HG03354 (cell line): ENCODE results near the gene MBLAC1.
A peak's percentile ranks its signal among the peaks of the same experiment; 100 is the strongest.

Experiments used
- ATAC-seq: cut with Tn5 transposase; IDR thresholded peaks from one replicate; pipeline ENCODE4 v1.9.1; 2021; ENCODE audit warnings: mild to moderate bottlenecking; ENCODE audit not compliant: unreplicated experiment, poor library complexity, severe bottlenecking

The MBLAC1 gene

GRCh38 chr7:100148559-100149328 is 22.0 kb downstream of the MBLAC1 start, which contains the start of gene LAMTOR4:
TSS of gene LAMTOR4 (plus strand) at chr7:100148918. CDS start at chr7:100148973, 55 bp downstream.
- peak; percentile 98 for ATAC-seq

GRCh38 chr7:100152404-100152803 is 25.6 kb downstream of the MBLAC1 start:
- ATAC-seq: no peak

GRCh38 chr7:100152937-100153666 is 26.3 kb downstream of the MBLAC1 start:
- no peak for ATAC-seq

DNA sequence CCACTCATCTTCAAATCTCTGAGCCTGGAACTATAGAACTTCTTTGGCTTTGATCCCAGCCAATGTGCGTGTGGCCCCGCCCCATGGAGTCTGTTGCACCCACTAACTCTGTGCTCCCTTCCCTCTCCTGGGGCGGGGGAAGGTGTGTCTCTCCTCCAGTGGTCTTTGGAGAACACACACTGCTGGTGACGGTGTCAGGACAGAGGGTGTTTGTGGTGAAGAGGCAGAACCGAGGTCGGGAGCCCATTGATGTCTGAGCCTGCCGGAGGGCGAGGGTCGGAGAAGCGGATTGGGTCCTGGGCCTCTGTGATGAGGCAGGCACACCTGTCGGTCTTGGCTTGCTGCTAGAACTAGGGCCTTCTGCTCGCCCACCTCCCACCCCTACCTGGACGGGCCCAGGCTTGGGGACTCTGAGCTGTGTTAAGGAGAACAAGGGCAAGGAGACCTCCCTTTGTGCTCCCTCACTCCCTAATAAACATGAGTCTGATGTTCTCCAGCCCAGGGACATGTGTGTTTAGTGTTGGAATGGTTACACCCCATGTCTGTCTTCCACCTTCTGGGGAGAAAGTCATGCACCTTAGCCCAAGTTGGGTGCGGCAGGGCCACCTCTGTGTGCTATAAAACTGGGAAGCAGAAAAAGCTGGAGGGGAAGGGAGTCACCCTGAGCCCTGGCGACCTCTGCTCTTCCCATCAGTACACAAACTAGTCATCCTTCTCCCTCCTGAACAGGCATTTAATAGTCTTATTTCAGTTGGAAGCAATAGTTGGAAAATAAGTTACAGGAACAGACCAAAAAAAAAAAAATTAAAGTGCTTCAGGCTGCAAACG is 27.2 kb downstream of the MBLAC1 start:
- no peak for ATAC-seq

DNA sequence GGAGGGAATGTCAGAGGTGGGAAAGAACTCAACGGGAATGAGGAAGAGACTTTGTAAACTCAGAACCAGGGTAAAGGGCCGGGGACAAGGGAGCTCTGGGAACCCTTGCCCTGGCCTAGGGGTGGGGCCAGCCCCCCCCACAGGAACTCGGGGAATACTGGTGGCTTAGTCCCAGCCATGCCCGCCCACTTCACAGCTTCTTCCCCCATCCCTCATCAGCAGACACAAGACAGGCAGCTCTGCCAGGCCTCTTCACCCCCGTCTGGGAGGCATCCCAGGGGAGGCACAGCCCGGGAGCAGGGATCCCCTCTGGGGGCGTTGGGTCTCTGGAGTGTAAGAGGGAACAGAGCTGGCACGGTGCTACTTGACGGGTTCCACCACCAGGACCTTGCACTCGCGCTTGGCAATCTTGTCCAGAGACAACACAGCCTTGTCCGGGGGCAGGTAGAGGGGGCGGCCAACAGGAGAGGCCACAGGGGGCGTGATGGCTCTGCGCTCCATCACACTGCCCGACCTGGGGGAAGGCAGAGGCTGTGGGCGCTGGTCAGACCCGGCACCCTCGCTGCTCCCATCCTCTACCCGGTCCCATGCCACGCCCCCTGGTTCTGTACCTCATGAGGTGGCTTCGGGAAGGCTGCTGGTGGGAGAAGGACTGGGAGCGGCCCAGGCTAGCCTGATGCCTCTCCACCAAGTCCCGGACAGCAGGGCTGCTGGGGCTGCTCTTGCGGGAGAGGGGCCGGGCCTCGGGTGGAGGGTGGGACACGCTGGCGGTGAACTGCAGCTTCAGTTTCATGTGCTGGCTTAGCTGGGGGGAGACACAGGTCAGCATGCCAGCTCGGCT is 28.1 kb downstream of the MBLAC1 start:
- ATAC-seq: no peak

GRCh38 chr7:100155553-100156317 is 29.0 kb downstream of the MBLAC1 start:
- no peak for ATAC-seq

- ATAC-seq: no peak
Measured at GRCh38 chr7:100156331-100157068, 29.7 kb downstream of the MBLAC1 start.

DNA sequence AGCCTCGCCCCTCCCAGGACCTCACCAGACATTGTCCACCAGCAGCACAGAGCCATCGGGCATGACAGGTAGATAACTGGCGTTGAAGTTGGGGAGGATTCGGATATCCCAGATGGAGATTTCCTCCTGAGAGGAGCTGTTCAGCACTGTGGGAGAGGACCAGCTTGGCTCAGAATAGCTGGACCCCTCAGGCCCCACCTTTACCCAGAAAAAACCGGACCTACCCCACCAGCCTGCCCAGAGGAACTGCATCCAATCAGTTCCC is 30.2 kb downstream of the MBLAC1 start:
- ATAC-seq: no peak

DNA sequence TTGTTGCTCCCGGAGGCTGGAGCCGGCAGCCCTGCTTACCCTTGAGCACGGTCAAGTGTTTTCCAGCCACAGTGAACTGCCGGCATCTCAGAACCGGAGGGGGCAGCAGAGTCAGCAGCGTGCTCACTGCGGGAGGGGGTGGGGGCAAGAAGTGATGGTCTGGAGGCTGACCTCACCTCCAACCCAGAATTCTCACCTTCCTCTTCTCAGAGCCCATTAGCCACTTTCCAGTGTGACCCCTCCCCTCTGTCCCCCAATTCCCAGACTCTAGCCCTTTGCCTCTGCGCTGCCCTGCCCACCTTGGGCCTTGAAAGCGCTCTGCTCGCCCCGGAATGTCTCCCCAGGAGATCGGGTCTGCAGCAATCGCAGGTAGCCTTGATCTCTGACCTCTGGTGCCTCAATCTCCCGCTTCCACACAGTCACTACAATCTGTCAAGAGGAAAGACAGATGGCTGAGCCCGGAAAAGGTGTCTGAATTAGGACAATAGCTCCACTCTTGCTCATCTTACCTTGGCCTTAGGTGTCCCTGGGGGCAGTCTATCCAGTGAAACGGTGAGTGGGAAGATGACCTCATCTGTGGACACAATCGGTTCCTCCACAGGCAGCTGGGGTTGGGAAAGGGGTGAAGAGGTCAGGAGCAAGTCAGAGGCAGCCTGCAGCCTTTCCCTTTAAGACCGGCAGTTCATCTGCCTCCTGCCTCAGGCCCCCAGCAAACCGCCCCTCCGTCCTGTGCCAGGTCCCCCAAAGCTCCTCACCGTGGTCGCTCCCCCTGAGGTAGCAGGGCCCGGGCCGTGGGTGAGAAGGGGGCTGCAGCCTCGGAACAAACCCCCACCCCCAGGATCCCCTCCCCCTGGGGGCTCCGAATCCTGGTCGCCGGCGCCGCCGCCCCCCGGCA is 30.8 kb downstream of the MBLAC1 start:
- no peak for ATAC-seq

GRCh38 chr7:100158229-100159098 is 31.7 kb downstream of the MBLAC1 start, which contains the start of gene TRAPPC14:
TSS of gene TRAPPC14 (minus strand) at chr7:100158723. CDS start at chr7:100158499, 224 bp downstream.
- ATAC-seq: peak; percentile 85

- ATAC-seq: no peak
Measured at GRCh38 chr7:100159099-100159623, 32.4 kb downstream of the MBLAC1 start.

- ATAC-seq: no peak
Measured at GRCh38 chr7:100160067-100160466, 33.3 kb downstream of the MBLAC1 start.

DNA sequence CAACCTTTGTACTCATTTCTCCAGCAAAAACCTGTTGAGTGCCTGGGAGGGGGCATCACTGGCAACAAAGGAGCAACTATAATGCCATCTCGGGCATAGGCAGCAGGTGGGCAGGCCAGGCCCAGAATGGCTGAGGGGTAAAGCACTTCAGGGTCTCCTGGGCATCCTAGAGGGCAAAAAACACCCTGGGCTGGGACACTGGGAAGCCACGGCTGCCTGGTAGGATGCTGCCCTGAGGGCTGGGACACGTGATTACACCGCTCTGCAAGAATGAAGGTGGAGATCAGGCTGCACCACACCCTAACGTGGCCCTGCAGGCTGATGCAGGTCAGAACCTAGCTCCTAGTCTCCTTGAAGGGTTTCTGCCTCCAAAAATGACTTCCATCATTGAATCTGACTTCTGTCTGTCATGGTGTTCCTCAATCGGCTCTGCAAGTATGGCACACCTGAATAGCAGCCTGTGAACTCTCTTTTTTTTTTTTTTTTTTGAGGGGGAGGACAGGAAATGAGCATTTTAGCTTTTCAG is 36.3 kb downstream of the MBLAC1 start:
- no peak for ATAC-seq

GRCh38 chr7:100163871-100164270 is 37.1 kb downstream of the MBLAC1 start:
- ATAC-seq: no peak

DNA sequence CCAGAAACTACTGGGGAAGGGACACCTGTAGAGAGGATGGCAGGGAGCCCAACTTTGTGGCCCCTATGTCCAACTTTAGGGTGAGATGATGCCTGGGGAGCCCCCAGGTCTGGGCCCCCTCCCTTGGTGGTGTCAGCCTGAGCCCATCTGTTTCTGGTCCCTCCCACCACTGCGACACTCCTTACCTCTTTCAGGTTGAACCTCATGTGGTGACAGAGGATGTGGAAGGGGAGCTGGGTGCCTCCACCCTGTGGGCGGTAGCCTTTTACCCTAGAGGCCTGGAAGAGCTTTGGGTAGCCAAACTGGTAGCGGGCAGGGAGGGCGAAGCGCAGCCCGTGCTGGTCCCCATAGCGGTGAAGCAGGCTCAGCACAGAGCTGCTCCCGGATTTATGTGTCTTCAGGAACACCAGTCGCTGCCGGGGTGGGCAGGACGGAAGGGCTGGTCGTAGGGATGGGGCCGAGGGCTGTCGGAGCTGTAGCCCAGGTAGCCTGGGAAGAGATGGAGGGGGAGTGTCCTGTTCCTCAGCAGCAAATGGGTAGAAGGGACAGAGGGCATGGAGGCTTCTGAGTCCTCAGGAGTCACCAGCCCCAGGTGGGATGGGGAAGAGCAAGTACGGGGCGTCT is 39.7 kb downstream of the MBLAC1 start:
- no peak for ATAC-seq
